ENCODE data around the gene CBLB.

The CBLB gene

GRCh38 chr3:105634708-105635107 lies 234.1 kb downstream of the CBLB start:
- Histone ChIP-seq H3K4me2 (ENCODE audit: low read length) (no peak overlapping the region), H3K36me3 (ENCODE audit: insufficient read depth, low read length) (no peaks in the 10 kb centered on the region), H3K9me3 (replicated peaks; ENCODE audit: low read length) (no peaks in the 10 kb centered on the region), H3K4me3 (ENCODE audit: low read length) (no peak overlapping the region), H3K9ac (ENCODE audit: low read depth, low read length) (no peak overlapping the region), H3K4me1 (ENCODE audit: control insufficient read depth, insufficient read depth, low read length) (no peaks in the 10 kb centered on the region), H3K27me3 (ENCODE audit: control insufficient read depth, insufficient read depth, low read length) (no peaks in the 10 kb centered on the region)

DNA sequence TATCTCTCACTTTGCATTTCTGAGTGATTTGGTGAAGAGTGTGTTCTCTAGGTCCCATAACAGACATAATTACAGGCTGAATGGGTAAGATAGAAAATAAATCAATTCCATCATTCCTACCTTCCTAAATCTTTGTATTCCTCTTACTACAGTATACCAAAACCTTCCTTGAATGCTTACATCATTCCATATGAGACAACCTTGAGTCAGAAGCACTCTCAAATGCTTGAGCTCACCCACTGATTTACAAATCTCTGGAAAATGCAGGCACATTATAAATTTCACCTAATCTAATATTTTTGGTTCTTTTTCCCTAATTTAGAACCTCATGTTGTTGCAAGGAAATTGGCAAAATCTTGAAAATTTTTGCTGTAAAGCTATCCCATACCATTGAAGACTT lies 239.1 kb downstream of the CBLB start:
- Histone ChIP-seq H3K4me1 (ENCODE audit: control insufficient read depth, insufficient read depth, low read length) (no peaks in the 10 kb centered on the region), H3K36me3 (ENCODE audit: insufficient read depth, low read length) (no peaks in the 10 kb centered on the region), H3K9me3 (replicated peaks; ENCODE audit: low read length) (no peaks in the 10 kb centered on the region), H3K27me3 (ENCODE audit: control insufficient read depth, insufficient read depth, low read length) (no peaks in the 10 kb centered on the region), H3K4me2 (ENCODE audit: low read length) (no peak overlapping the region), H3K4me3 (ENCODE audit: low read length) (no peak overlapping the region), H3K9ac (ENCODE audit: low read depth, low read length) (no peak overlapping the region)

- Histone ChIP-seq H3K4me1 (ENCODE audit: control insufficient read depth, insufficient read depth, low read length) (no peaks in the 10 kb centered on the region), H3K36me3 (ENCODE audit: insufficient read depth, low read length) (no peaks in the 10 kb centered on the region), H3K4me3 (ENCODE audit: low read length) (no peak overlapping the region), H3K27me3 (ENCODE audit: control insufficient read depth, insufficient read depth, low read length) (no peaks in the 10 kb centered on the region), H3K4me2 (ENCODE audit: low read length) (no peak overlapping the region), H3K9me3 (replicated peaks; ENCODE audit: low read length) (no peaks in the 10 kb centered on the region), H3K9ac (ENCODE audit: low read depth, low read length) (no peak overlapping the region)
Measured at GRCh38 chr3:105626739-105627138, 242.1 kb downstream of the CBLB start.

DNA sequence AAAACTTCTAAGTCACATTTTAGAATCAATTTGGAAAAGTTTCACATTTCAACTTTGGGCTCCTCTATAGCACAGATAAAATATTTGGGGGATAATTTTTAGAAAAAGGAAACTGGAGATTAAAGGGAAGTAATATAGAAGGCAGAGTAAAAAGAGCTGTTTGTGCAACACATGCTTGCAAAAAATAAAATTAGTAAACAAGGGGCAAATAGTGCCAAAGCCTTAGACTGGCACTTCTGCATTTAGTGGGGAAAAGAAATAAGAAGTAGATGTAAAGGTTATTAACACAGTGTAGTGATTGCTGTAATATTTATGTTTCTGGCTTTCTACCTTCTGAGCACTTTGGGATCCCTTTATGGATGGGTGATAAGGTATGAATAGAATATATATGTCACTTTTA lies 246.6 kb downstream of the CBLB start:
- no peak overlapping the region for H3K4me2 ChIP-seq (ENCODE audit: low read length)
- H3K9ac ChIP-seq (ENCODE audit: low read depth, low read length), result no peak overlapping the region
- no peaks in the 10 kb centered on the region for H3K9me3 ChIP-seq (replicated peaks; ENCODE audit: low read length)
- no peaks in the 10 kb centered on the region for H3K27me3 ChIP-seq (ENCODE audit: control insufficient read depth, insufficient read depth, low read length)
- no peaks in the 10 kb centered on the region for H3K36me3 ChIP-seq (ENCODE audit: insufficient read depth, low read length)
- H3K4me3 ChIP-seq (ENCODE audit: low read length), result no peak overlapping the region
- no peaks in the 10 kb centered on the region for H3K4me1 ChIP-seq (ENCODE audit: control insufficient read depth, insufficient read depth, low read length)

DNA sequence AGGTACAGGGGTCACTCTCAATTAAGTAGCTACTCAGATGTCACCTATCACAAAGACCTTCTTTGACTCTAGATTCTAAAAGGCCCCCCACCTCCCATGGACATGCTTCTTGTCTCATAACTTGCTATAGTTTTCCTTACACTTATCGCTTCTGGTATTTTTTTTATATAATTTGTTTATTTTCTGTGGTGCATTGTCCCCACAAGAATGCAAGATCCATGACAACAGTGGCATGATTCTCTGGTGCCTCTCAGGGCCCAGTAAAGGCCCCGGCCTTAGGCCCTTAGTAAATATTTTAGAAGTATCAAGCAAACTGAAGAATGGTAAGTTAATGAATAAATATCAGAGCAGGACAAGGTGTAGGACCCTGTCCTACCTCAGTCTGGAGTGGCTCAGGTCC lies 248.6 kb downstream of the CBLB start:
- no peaks in the 10 kb centered on the region for H3K9me3 ChIP-seq (replicated peaks; ENCODE audit: low read length)
- H3K36me3 ChIP-seq (ENCODE audit: insufficient read depth, low read length), result no peaks in the 10 kb centered on the region
- no peaks in the 10 kb centered on the region for H3K4me1 ChIP-seq (ENCODE audit: control insufficient read depth, insufficient read depth, low read length)
- no peaks in the 10 kb centered on the region for H3K27me3 ChIP-seq (ENCODE audit: control insufficient read depth, insufficient read depth, low read length)
- H3K4me3 ChIP-seq (ENCODE audit: low read length), result no peak overlapping the region
- no peak overlapping the region for H3K9ac ChIP-seq (ENCODE audit: low read depth, low read length)
- no peak overlapping the region for H3K4me2 ChIP-seq (ENCODE audit: low read length)

GRCh38 chr3:105619651-105620050 lies 249.2 kb downstream of the CBLB start:
- no peak overlapping the region for H3K4me3 ChIP-seq (ENCODE audit: low read length)

DNA sequence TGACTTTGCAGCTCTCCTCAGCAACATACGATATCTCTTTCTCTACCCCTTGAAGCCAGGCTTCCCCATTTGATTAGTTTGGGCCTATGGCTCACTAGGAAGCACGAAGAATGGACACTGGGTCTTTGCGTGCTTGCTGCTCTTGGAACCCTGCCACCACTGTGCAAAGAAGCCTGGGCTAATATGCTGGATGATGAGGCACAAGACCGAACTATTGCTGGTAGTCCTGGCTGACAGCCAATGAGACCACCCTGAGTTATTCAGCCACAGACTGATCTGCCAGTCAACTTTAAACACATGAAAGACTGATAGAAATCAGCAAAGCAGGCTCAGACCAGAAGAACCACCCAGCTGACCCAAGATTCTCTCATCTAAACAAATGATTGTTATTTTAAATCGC lies 250.3 kb downstream of the CBLB start:
- no peak overlapping the region for H3K9ac ChIP-seq (ENCODE audit: low read depth, low read length)
- H3K9me3 ChIP-seq (replicated peaks; ENCODE audit: low read length), result no peaks in the 10 kb centered on the region
- no peak overlapping the region for H3K4me3 ChIP-seq (ENCODE audit: low read length)
- no peaks in the 10 kb centered on the region for H3K27me3 ChIP-seq (ENCODE audit: control insufficient read depth, insufficient read depth, low read length)
- H3K4me1 ChIP-seq (ENCODE audit: control insufficient read depth, insufficient read depth, low read length), result peaks cover 4% of the 10 kb centered on the region
- H3K36me3 ChIP-seq (ENCODE audit: insufficient read depth, low read length), result no peaks in the 10 kb centered on the region
- no peak overlapping the region for H3K4me2 ChIP-seq (ENCODE audit: low read length)

More at GRCh38 chr3:105619651-105620050, 249.2 kb downstream of the CBLB start:
- H3K4me1 ChIP-seq (ENCODE audit: control insufficient read depth, insufficient read depth, low read length), result no peaks in the 10 kb centered on the region
- H3K9ac ChIP-seq (ENCODE audit: low read depth, low read length), result no peak overlapping the region
- H3K36me3 ChIP-seq (ENCODE audit: insufficient read depth, low read length), result no peaks in the 10 kb centered on the region
- no peak overlapping the region for H3K4me2 ChIP-seq (ENCODE audit: low read length)
- H3K9me3 ChIP-seq (replicated peaks; ENCODE audit: low read length), result no peaks in the 10 kb centered on the region
- H3K27me3 ChIP-seq (ENCODE audit: control insufficient read depth, insufficient read depth, low read length), result no peaks in the 10 kb centered on the region

DNA sequence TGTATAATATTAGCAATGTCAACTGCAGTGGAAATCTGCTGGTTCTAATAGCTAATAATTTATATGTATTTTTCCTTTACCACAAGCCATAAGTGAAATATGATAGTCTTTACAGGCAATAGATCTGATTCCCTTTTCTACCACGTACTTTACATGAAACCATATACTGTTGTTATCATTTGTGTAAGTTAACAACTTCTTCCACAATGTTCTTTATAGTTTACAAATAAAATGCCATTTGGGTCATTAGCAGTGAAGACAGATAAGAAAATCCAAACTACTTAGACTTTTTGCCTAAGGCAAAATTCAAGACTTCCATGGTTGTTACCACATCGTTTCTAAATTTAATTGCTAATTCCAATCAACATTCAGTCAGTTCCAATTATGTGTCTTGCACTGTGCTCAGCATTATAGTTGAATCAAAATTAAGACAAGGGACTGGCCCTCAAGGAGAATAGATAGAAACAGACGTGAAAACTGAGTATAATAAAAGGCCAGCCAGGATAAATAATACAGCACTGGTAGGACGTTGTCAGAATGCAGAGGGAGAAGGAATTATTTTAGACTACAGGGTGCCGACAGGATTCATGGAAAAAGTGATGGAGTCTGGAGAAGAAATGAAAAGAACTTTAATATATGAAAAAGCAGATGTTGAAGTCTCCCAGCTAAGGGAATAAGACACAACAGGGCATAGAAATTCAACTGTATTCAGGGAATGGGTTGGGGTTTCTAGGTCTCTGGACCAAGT lies 252.3 kb downstream of the CBLB start:
- Histone ChIP-seq H3K4me2 (ENCODE audit: low read length) (no peak overlapping the region), H3K4me1 (ENCODE audit: control insufficient read depth, insufficient read depth, low read length) (peaks cover 4% of the 10 kb centered on the region), H3K27me3 (ENCODE audit: control insufficient read depth, insufficient read depth, low read length) (no peaks in the 10 kb centered on the region)

GRCh38 chr3:105615814-105616213 lies 253.0 kb downstream of the CBLB start:
- Histone ChIP-seq H3K9me3 (replicated peaks; ENCODE audit: low read length) (no peaks in the 10 kb centered on the region), H3K9ac (ENCODE audit: low read depth, low read length) (no peak overlapping the region), H3K4me2 (ENCODE audit: low read length) (no peak overlapping the region), H3K4me3 (ENCODE audit: low read length) (no peak overlapping the region), H3K36me3 (ENCODE audit: insufficient read depth, low read length) (no peaks in the 10 kb centered on the region), H3K27me3 (ENCODE audit: control insufficient read depth, insufficient read depth, low read length) (no peaks in the 10 kb centered on the region), H3K4me1 (ENCODE audit: control insufficient read depth, insufficient read depth, low read length) (peaks cover 4% of the 10 kb centered on the region)

More for the DNA sequence above, 252.3 kb downstream of the CBLB start:
- Histone ChIP-seq H3K4me3 (ENCODE audit: low read length) (no peak overlapping the region), H3K36me3 (ENCODE audit: insufficient read depth, low read length) (no peaks in the 10 kb centered on the region), H3K9me3 (replicated peaks; ENCODE audit: low read length) (no peaks in the 10 kb centered on the region), H3K9ac (ENCODE audit: low read depth, low read length) (no peak overlapping the region)

- no peaks in the 10 kb centered on the region for H3K36me3 ChIP-seq (ENCODE audit: insufficient read depth, low read length)
- no peak overlapping the region for H3K4me3 ChIP-seq (ENCODE audit: low read length)
- H3K4me2 ChIP-seq (ENCODE audit: low read length), result no peak overlapping the region
- H3K9ac ChIP-seq (ENCODE audit: low read depth, low read length), result no peak overlapping the region
- no peaks in the 10 kb centered on the region for H3K27me3 ChIP-seq (ENCODE audit: control insufficient read depth, insufficient read depth, low read length)
- H3K9me3 ChIP-seq (replicated peaks; ENCODE audit: low read length), result no peaks in the 10 kb centered on the region
- peaks cover 4% of the 10 kb centered on the region for H3K4me1 ChIP-seq (ENCODE audit: control insufficient read depth, insufficient read depth, low read length)
Measured at GRCh38 chr3:105614288-105615030, 254.4 kb downstream of the CBLB start.

DNA sequence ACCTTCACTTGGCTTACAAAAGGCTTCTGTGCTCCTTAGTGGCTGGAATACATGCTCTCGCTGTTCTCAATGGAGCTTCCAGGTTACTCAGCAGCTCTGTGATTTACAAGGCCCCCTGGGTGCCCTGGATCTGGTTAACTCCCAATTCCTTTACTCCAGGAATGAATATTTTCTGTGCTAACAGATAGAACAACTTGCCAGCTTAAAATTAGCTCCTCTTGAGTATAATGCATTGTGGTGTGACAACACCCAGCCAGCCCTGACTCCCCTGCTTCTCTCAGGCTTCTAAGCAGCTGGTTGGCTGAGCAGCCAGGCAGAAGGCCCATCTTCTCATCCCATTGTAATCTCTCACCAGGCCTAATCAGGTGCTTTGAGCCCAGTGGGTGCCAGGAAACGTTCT lies 255.7 kb downstream of the CBLB start:
- Histone ChIP-seq H3K27me3 (ENCODE audit: control insufficient read depth, insufficient read depth, low read length) (no peaks in the 10 kb centered on the region), H3K4me1 (ENCODE audit: control insufficient read depth, insufficient read depth, low read length) (peaks cover 4% of the 10 kb centered on the region), H3K9ac (ENCODE audit: low read depth, low read length) (no peak overlapping the region), H3K9me3 (replicated peaks; ENCODE audit: low read length) (no peaks in the 10 kb centered on the region), H3K4me3 (ENCODE audit: low read length) (no peak overlapping the region), H3K4me2 (ENCODE audit: low read length) (no peak overlapping the region), H3K36me3 (ENCODE audit: insufficient read depth, low read length) (no peaks in the 10 kb centered on the region)
